Renal pelvis (tissue), 4 donors: Measurements from ENCODE around the gene HOMEZ. TPM values are rescaled to one million over a fixed set of nuclear protein-coding genes. Genes with fewer than 3 reads are reported as not detected.
A peak's percentile ranks its signal among the peaks of the same experiment; 100 is the strongest.
"Not testable (repeated sequence)": the region's sequence is repeated elsewhere in the genome, so short reads cannot be mapped to it uniquely, and the experiment has no call there.

Experiments used
- DNase-seq: peaks from one replicate; pipeline ENCODE4 v3.0.0-alpha.2; 2013
- polyA plus RNA-seq, 3 donors: library from polyadenylated mRNA; unstranded; fragments of 120-200 nt; gene quantifications; one replicate each; pipeline ENCODE4 v1.2.1, GENCODE V29; 2013; ENCODE audit not compliant: insufficient read length in 3 of 3

HOMEZ gene
- polyA plus RNA-seq, 3 donors, result 28.5 to 32.3 (median 29.2) TPM

- peak; percentile 30 for DNase-seq
These were observed 9.0 kb upstream of the HOMEZ start for GRCh38 chr14:23294734-23295561.

- DNase-seq, result no peak
These were observed 1.1 kb upstream of the HOMEZ start for GRCh38 chr14:23286902-23287479.

- DNase-seq, result no peak
These were observed 357 bp downstream of the HOMEZ start for GRCh38 chr14:23285530-23286019.

- DNase-seq, result no peak
These were observed 1.0 kb downstream of the HOMEZ start for GRCh38 chr14:23284654-23285529.

- no peak for DNase-seq
These were observed 4.7 kb downstream of the HOMEZ start for GRCh38 chr14:23281247-23281646.

- not testable (repeated sequence) for DNase-seq
These were observed 8.0 kb downstream of the HOMEZ start for GRCh38 chr14:23277928-23278327.

GRCh38 chr14:23277189-23277588 is 8.7 kb downstream of the HOMEZ start:
- no peak for DNase-seq

- DNase-seq, result no peak
These were observed 10.5 kb downstream of the HOMEZ start for GRCh38 chr14:23275412-23275811.

- no peak for DNase-seq
These were observed 16.7 kb downstream of the HOMEZ start for GRCh38 chr14:23269193-23269592.

GRCh38 chr14:23260849-23261248 is 25.1 kb downstream of the HOMEZ start:
- not testable (repeated sequence) for DNase-seq

GRCh38 chr14:23259426-23259825 is 26.5 kb downstream of the HOMEZ start:
- no peak for DNase-seq

- DNase-seq, result no peak
These were observed 27.7 kb downstream of the HOMEZ start for GRCh38 chr14:23258256-23258655.

- DNase-seq, result no peak
These were observed 33.3 kb downstream of the HOMEZ start for GRCh38 chr14:23252420-23253333.

GRCh38 chr14:23252006-23252405 is 33.9 kb downstream of the HOMEZ start:
- DNase-seq, result no peak

- no peak for DNase-seq
These were observed 36.1 kb downstream of the HOMEZ start for GRCh38 chr14:23249824-23250223.

GRCh38 chr14:23248601-23249000 is 37.3 kb downstream of the HOMEZ start:
- no peak for DNase-seq

GRCh38 chr14:23245282-23245681 is 40.6 kb downstream of the HOMEZ start:
- peak; percentile 40 for DNase-seq

- no peak for DNase-seq
These were observed 42.9 kb downstream of the HOMEZ start for GRCh38 chr14:23243066-23243465.

- DNase-seq, result no peak
These were observed 43.9 kb downstream of the HOMEZ start for GRCh38 chr14:23242076-23242475.

GRCh38 chr14:23241061-23241715 is 44.7 kb downstream of the HOMEZ start:
- not testable (repeated sequence) for DNase-seq

GRCh38 chr14:23240661-23241060 is 45.3 kb downstream of the HOMEZ start:
- no peak for DNase-seq
